ENCODE results near the gene POMT1. TPM values are rescaled to one million over a fixed set of nuclear protein-coding genes. Genes with fewer than 3 reads are reported as not detected.

The POMT1 gene
- total RNA-seq, 1 donor from 2014 or later: 43.9 TPM

- no peak for DNase-seq (ENCODE audit: low spot score)
These were observed 52.2 kb downstream of the POMT1 start for GRCh38 chr9:131554843-131555351.

GRCh38 chr9:131555841-131556673 lies 53.3 kb downstream of the POMT1 start:
- no peak for DNase-seq (ENCODE audit: low spot score)

- no peak for DNase-seq (ENCODE audit: low spot score)
These were observed 55.3 kb downstream of the POMT1 start for GRCh38 chr9:131557855-131558548.

GRCh38 chr9:131559421-131560000 lies 56.8 kb downstream of the POMT1 start:
- DNase-seq (ENCODE audit: low spot score): no peak

GRCh38 chr9:131562032-131562959 lies 59.6 kb downstream of the POMT1 start:
- DNase-seq (ENCODE audit: low spot score): no peak

- DNase-seq (ENCODE audit: low spot score): no peak
These were observed 62.7 kb downstream of the POMT1 start for GRCh38 chr9:131565369-131565768.

GRCh38 chr9:131566158-131566557 lies 63.4 kb downstream of the POMT1 start:
- no peak for DNase-seq (ENCODE audit: low spot score)

GRCh38 chr9:131567910-131568309 lies 65.2 kb downstream of the POMT1 start:
- DNase-seq (ENCODE audit: low spot score): no peak

Other genes starting within 250 kb of the POMT1 start
- 7.5 TPM for gene FAM78A, start 226.4 kb upstream of the POMT1 start, total RNA-seq
- 7.2 TPM for gene PLPP7, start 213.2 kb upstream of the POMT1 start, total RNA-seq
- 261 TPM for gene PRRC2B, start 108.8 kb upstream of the POMT1 start, total RNA-seq
- 38.3 TPM for gene UCK1, start 28.3 kb downstream of the POMT1 start, total RNA-seq
- gene PRRT1B, start 42.6 kb downstream of the POMT1 start, total RNA-seq: 11.1 TPM
- gene RAPGEF1, start 237.2 kb downstream of the POMT1 start, total RNA-seq: 75.9 TPM

All from mucosa of gallbladder (tissue), 1 donor.